Tibial nerve (tissue), 3 donors: Measurements from ENCODE around the gene TOP3A.

Experiments used
- CTCF ChIP-seq, 5 experiments: fragments of 200-600 bp in 3 of 5; fragments of 450-650 bp in 2 of 5; sonication (generic) in 3 of 5; IDR thresholded peaks; one replicate each; pipeline ENCODE4 v1.5.1; 2016 to 2019; ENCODE audit warnings: antibody characterized with exemption in 5 of 5, mild to moderate bottlenecking in 3 of 5, moderate library complexity in 2 of 5
- POLR2A ChIP-seq, 2 donors: fragments of 450-650 bp; IDR thresholded peaks; one replicate each; pipeline ENCODE4 v1.6.1; 2017; ENCODE audit warnings: antibody characterized with exemption in 2 of 2, mild to moderate bottlenecking in 2 of 2, moderate library complexity in 2 of 2

- TF ChIP-seq CTCF (IDR thresholded peaks at IDR 0.05): no peak
- no peak for TF ChIP-seq POLR2A (IDR thresholded peaks at IDR 0.05)
Observed at GRCh38 chr17:18224053-18224386, 90.8 kb downstream of the TOP3A start.
